ENCODE measurements around the gene GDPD4. TPM values are rescaled to one million over a fixed set of nuclear protein-coding genes. Genes with fewer than 3 reads are reported as not detected.

Gene GDPD4
- total RNA-seq, 4 donors from 2014 or later, result not detected

GRCh38 chr11:77253690-77254089, 47.8 kb downstream of the GDPD4 start:
- H3K4me3 ChIP-seq, result no peak overlapping the region
- WGBS, result 60% methylated on average over 1 of the region's 1 CpG
- H3K4me1 ChIP-seq, result no peaks in the 10 kb centered on the region
- TF ChIP-seq CTCF (IDR thresholded peaks at IDR 0.05) (no peak), EP300 (IDR thresholded peaks at IDR 0.05) (no peak)
- no peak for DNase-seq (ENCODE audit: low spot score in 2 of 2)
- H3K9me3 ChIP-seq, result no peaks in the 10 kb centered on the region
- H3K36me3 ChIP-seq, result no peaks in the 10 kb centered on the region
- no peak overlapping the region for H3K27ac ChIP-seq
- H3K27me3 ChIP-seq, result no peaks in the 10 kb centered on the region

- Histone ChIP-seq H3K9me3 (no peaks in the 10 kb centered on the region), H3K4me1 (no peaks in the 10 kb centered on the region), H3K4me3 (no peak overlapping the region), H3K27me3 (no peaks in the 10 kb centered on the region), H3K36me3 (no peaks in the 10 kb centered on the region), H3K27ac (no peak overlapping the region)
- TF ChIP-seq POLR2A (IDR thresholded peaks at IDR 0.05), result no peak
- TF ChIP-seq POLR2AphosphoS5 (IDR thresholded peaks at IDR 0.05), result no peak
- no peak for TF ChIP-seq CTCF (IDR thresholded peaks at IDR 0.05)
- TF ChIP-seq EP300 (IDR thresholded peaks at IDR 0.05), result no peak
- 97% methylated on average over 3 of the region's 3 CpGs for WGBS
- no peak for DNase-seq (ENCODE audit: low spot score in 2 of 2)
Observed at GRCh38 chr11:77252555-77253270, 48.8 kb downstream of the GDPD4 start.

GRCh38 chr11:77250881-77251640, 50.4 kb downstream of the GDPD4 start:
- TF ChIP-seq POLR2AphosphoS5 (IDR thresholded peaks at IDR 0.05) (no peak), CTCF (IDR thresholded peaks at IDR 0.05) (no peak), EP300 (IDR thresholded peaks at IDR 0.05) (no peak), POLR2A (IDR thresholded peaks at IDR 0.05) (no peak)
- Histone ChIP-seq H3K36me3 (no peaks in the 10 kb centered on the region), H3K9me3 (no peaks in the 10 kb centered on the region), H3K27ac (no peak overlapping the region), H3K4me1 (no peaks in the 10 kb centered on the region), H3K27me3 (no peaks in the 10 kb centered on the region), H3K4me3 (no peak overlapping the region)
- no peak for DNase-seq (ENCODE audit: low spot score in 2 of 2)
- WGBS, result 90% methylated on average over 1 of the region's 1 CpG

- WGBS, result 80% methylated on average over 3 of the region's 3 CpGs
- no peak for TF ChIP-seq EP300 (IDR thresholded peaks at IDR 0.05)
- no peak for TF ChIP-seq POLR2A (IDR thresholded peaks at IDR 0.05)
- TF ChIP-seq POLR2AphosphoS5 (IDR thresholded peaks at IDR 0.05), result no peak
- no peak for DNase-seq (ENCODE audit: low spot score in 2 of 2)
- H3K27me3 ChIP-seq, result no peaks in the 10 kb centered on the region
- H3K36me3 ChIP-seq, result no peaks in the 10 kb centered on the region
- no peaks in the 10 kb centered on the region for H3K4me1 ChIP-seq
- no peaks in the 10 kb centered on the region for H3K9me3 ChIP-seq
- H3K27ac ChIP-seq, result no peak overlapping the region
- no peak overlapping the region for H3K4me3 ChIP-seq
Observed at GRCh38 chr11:77249427-77249826, 52.1 kb downstream of the GDPD4 start.

- TF ChIP-seq CTCF (IDR thresholded peaks at IDR 0.05), result no peak
- no peak for TF ChIP-seq EP300 (IDR thresholded peaks at IDR 0.05)
- no peak for TF ChIP-seq POLR2A (IDR thresholded peaks at IDR 0.05)
- TF ChIP-seq POLR2AphosphoS5 (IDR thresholded peaks at IDR 0.05), result no peak
- Histone ChIP-seq H3K4me3 (no peak overlapping the region), H3K27me3 (no peaks in the 10 kb centered on the region), H3K36me3 (no peaks in the 10 kb centered on the region), H3K27ac (no peak overlapping the region), H3K9me3 (no peaks in the 10 kb centered on the region), H3K4me1 (no peaks in the 10 kb centered on the region)
- WGBS, result 73% methylated on average over 7 of the region's 7 CpGs
- no peak for DNase-seq (ENCODE audit: low spot score in 2 of 2)
Observed at GRCh38 chr11:77244277-77245027, 57.0 kb downstream of the GDPD4 start.
